SK-N-SH treated with all-trans-retinoic acid at 6 μM for 48 hours (cell line): Measurements from ENCODE around the gene CFAP91.

Experiments used
- ATAC-seq: fragments of 200-7000 bp; cut with Tn5 transposase; 3 replicates; pipeline ENCODE4 v1.9.1; 2020; ENCODE audit warnings: mild to moderate bottlenecking, moderate library complexity
- ARNTL ChIP-seq: fragments of 450-650 bp; formaldehyde crosslinking; IDR thresholded peaks from 2 replicates; pipeline ENCODE4 v1.5.0; 2020; ENCODE audit warnings: low read depth, mild to moderate bottlenecking, moderate library complexity, borderline replicate concordance
- BACH2 ChIP-seq: fragments of 250-450 bp; sonication (Bioruptor Pico); IDR thresholded peaks from 2 replicates; pipeline ENCODE4 v1.9.0; 2021; ENCODE audit warnings: mild to moderate bottlenecking, borderline replicate concordance
- CSDC2 ChIP-seq: fragments of 250-450 bp; sonication (Bioruptor Pico); IDR thresholded peaks from 2 replicates; pipeline ENCODE4 v1.5.0; 2020; ENCODE audit warnings: mild to moderate bottlenecking, moderate library complexity
- ESRRG ChIP-seq: fragments of 250-450 bp; sonication (Bioruptor Pico); IDR thresholded peaks from 2 replicates; pipeline ENCODE4 v1.6.1; 2021; ENCODE audit warnings: mild to moderate bottlenecking
- GLIS3 ChIP-seq: fragments of 250-450 bp; sonication (Bioruptor Pico); IDR thresholded peaks from 2 replicates; pipeline ENCODE4 v1.5.0; 2020; ENCODE audit warnings: mild to moderate bottlenecking, moderate library complexity
- ISL1 ChIP-seq: fragments of 250-450 bp; sonication (Bioruptor Pico); IDR thresholded peaks from 2 replicates; pipeline ENCODE4 v2.1.2; 2022; ENCODE audit warnings: mild to moderate bottlenecking, moderate library complexity
- OSR1 ChIP-seq: fragments of 250-450 bp; sonication (Bioruptor Pico); IDR thresholded peaks from 2 replicates; pipeline ENCODE4 v1.8.0; 2022; ENCODE audit warnings: moderate library complexity, mild to moderate bottlenecking, inconsistent platforms
- PPARA ChIP-seq: fragments of 250-450 bp; sonication (Bioruptor Pico); IDR thresholded peaks from 2 replicates; pipeline ENCODE4 v1.5.0; 2020; ENCODE audit warnings: mild to moderate bottlenecking, borderline replicate concordance
- RARB ChIP-seq: fragments of 250-450 bp; sonication (Bioruptor Pico); IDR thresholded peaks from 2 replicates; pipeline ENCODE4 v1.8.0; 2021; ENCODE audit warnings: mild to moderate bottlenecking, moderate library complexity
- SNAI2 ChIP-seq: fragments of 250-450 bp; sonication (Bioruptor Pico); IDR thresholded peaks from 2 replicates; pipeline ENCODE4 v1.5.0; 2020; ENCODE audit warnings: mild to moderate bottlenecking, moderate library complexity
- TOX ChIP-seq: fragments of 250-450 bp; sonication (Bioruptor Pico); IDR thresholded peaks from 2 replicates; pipeline ENCODE4 v1.8.0; 2021; ENCODE audit warnings: mild to moderate bottlenecking, moderate library complexity, borderline replicate concordance
- ZC3H10 ChIP-seq: fragments of 250-450 bp; sonication (Bioruptor Pico); IDR thresholded peaks from 2 replicates; pipeline ENCODE4 v1.5.1; 2021; ENCODE audit warnings: mild to moderate bottlenecking, moderate library complexity
- ZFP3 ChIP-seq: fragments of 250-450 bp; sonication (Bioruptor Pico); IDR thresholded peaks from 2 replicates; pipeline ENCODE4 v1.5.0; 2020; ENCODE audit warnings: mild to moderate bottlenecking, moderate library complexity
- ZFP30 ChIP-seq: fragments of 450-650 bp; formaldehyde crosslinking; IDR thresholded peaks from 2 replicates; pipeline ENCODE4 v1.5.0; 2022; ENCODE audit warnings: mild to moderate bottlenecking, moderate library complexity
- ZNF565 ChIP-seq: fragments of 450-650 bp; formaldehyde crosslinking; conservative IDR thresholded peaks from 2 replicates; pipeline ENCODE4 v1.5.0; 2020; ENCODE audit warnings: low read depth, mild to moderate bottlenecking, moderate library complexity
- ZNF70 ChIP-seq: fragments of 450-650 bp; formaldehyde crosslinking; IDR thresholded peaks from 2 replicates; pipeline ENCODE4 v1.5.0; 2020; ENCODE audit warnings: mild to moderate bottlenecking, moderate library complexity
- ZNF8 ChIP-seq: fragments of 450-650 bp; formaldehyde crosslinking; IDR thresholded peaks from 2 replicates; pipeline ENCODE4 v1.5.0; 2020; ENCODE audit warnings: mild to moderate bottlenecking, moderate library complexity
- TF ChIP-seq, protein P1 (sequence below): fragments of 250-450 bp; sonication (Bioruptor Pico); IDR thresholded peaks from 2 replicates; pipeline ENCODE4 v1.5.0; 2020; ENCODE audit warnings: mild to moderate bottlenecking, moderate library complexity
- TF ChIP-seq, protein P2 (sequence below): fragments of 250-450 bp; sonication (Bioruptor Pico); IDR thresholded peaks from 2 replicates; pipeline ENCODE4 v1.5.1; 2021; ENCODE audit warnings: mild to moderate bottlenecking, moderate library complexity
- TF ChIP-seq, protein P3 (sequence below): fragments of 250-450 bp; sonication (Bioruptor Pico); IDR thresholded peaks from 2 replicates; pipeline ENCODE4 v1.8.0; 2021; ENCODE audit warnings: low read depth, mild to moderate bottlenecking, moderate library complexity, borderline replicate concordance

CFAP91 gene

DNA sequence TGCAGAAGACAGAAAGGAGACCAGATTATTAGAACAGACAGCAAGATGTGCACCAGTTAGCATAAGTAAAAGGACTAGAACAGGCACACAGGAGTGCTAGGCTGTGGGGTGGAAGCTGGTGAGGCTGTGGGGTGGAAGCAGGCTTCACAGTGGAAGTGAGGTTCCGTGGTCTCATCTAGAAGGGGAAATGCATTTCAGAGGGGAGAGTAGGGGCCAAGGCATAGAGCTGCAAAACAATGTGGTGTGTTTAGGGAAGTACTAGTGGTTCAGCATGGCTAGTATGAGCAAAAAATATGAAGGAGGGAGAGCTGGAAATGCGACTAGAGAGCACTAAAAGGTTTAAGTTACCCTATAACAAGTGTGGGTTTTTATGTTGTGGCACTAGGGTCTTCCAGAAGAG lies 48.9 kb upstream of the CFAP91 start (continued):
- TF ChIP-seq CSDC2 (CRISPR knock-in tag) = no peak

- peak; percentile 5; the same call in 1 of the 3 replicates for ATAC-seq
- TF ChIP-seq, protein P1, sequence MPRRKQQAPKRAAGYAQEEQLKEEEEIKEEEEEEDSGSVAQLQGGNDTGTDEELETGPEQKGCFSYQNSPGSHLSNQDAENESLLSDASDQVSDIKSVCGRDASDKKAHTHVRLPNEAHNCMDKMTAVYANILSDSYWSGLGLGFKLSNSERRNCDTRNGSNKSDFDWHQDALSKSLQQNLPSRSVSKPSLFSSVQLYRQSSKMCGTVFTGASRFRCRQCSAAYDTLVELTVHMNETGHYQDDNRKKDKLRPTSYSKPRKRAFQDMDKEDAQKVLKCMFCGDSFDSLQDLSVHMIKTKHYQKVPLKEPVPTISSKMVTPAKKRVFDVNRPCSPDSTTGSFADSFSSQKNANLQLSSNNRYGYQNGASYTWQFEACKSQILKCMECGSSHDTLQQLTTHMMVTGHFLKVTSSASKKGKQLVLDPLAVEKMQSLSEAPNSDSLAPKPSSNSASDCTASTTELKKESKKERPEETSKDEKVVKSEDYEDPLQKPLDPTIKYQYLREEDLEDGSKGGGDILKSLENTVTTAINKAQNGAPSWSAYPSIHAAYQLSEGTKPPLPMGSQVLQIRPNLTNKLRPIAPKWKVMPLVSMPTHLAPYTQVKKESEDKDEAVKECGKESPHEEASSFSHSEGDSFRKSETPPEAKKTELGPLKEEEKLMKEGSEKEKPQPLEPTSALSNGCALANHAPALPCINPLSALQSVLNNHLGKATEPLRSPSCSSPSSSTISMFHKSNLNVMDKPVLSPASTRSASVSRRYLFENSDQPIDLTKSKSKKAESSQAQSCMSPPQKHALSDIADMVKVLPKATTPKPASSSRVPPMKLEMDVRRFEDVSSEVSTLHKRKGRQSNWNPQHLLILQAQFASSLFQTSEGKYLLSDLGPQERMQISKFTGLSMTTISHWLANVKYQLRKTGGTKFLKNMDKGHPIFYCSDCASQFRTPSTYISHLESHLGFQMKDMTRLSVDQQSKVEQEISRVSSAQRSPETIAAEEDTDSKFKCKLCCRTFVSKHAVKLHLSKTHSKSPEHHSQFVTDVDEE = no peak
- TF ChIP-seq SNAI2 (CRISPR knock-in tag) (no peak), ESRRG (CRISPR knock-in tag) (0 out of 2 replicates have a peak, but pooled peaks have one; percentile 18), PPARA (no peak), ZFP30 (CRISPR knock-in tag) (no peak), ZFP3 (CRISPR knock-in tag) (0 out of 2 replicates have a peak, but pooled peaks have one; percentile 35)
- TF ChIP-seq, protein P2, sequence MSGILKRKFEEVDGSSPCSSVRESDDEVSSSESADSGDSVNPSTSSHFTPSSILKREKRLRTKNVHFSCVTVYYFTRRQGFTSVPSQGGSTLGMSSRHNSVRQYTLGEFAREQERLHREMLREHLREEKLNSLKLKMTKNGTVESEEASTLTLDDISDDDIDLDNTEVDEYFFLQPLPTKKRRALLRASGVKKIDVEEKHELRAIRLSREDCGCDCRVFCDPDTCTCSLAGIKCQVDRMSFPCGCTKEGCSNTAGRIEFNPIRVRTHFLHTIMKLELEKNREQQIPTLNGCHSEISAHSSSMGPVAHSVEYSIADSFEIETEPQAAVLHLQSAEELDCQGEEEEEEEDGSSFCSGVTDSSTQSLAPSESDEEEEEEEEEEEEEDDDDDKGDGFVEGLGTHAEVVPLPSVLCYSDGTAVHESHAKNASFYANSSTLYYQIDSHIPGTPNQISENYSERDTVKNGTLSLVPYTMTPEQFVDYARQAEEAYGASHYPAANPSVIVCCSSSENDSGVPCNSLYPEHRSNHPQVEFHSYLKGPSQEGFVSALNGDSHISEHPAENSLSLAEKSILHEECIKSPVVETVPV (CRISPR knock-in tag) = no peak
- TF ChIP-seq, protein P3, sequence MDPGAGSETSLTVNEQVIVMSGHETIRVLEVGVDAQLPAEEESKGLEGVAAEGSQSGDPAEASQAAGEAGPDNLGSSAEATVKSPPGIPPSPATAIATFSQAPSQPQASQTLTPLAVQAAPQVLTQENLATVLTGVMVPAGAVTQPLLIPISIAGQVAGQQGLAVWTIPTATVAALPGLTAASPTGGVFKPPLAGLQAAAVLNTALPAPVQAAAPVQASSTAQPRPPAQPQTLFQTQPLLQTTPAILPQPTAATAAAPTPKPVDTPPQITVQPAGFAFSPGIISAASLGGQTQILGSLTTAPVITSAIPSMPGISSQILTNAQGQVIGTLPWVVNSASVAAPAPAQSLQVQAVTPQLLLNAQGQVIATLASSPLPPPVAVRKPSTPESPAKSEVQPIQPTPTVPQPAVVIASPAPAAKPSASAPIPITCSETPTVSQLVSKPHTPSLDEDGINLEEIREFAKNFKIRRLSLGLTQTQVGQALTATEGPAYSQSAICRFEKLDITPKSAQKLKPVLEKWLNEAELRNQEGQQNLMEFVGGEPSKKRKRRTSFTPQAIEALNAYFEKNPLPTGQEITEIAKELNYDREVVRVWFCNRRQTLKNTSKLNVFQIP (CRISPR knock-in tag) = no peak
Observed at GRCh38 chr3:119657887-119658702, 44.7 kb upstream of the CFAP91 start.

- no peak for ATAC-seq
- TF ChIP-seq ZC3H10 (CRISPR knock-in tag) (no peak), ZNF565 (CRISPR knock-in tag) (no peak), SNAI2 (CRISPR knock-in tag) (no peak), ARNTL (no peak), ESRRG (CRISPR knock-in tag) (no peak), RARB (CRISPR knock-in tag) (no peak), ZFP30 (CRISPR knock-in tag) (no peak), CSDC2 (CRISPR knock-in tag) (no peak), OSR1 (CRISPR knock-in tag) (no peak)
- TF ChIP-seq, protein P1 = no peak
- TF ChIP-seq, protein P2 (CRISPR knock-in tag) = no peak
Observed at GRCh38 chr3:119658994-119659393, 43.8 kb upstream of the CFAP91 start.

- no peak for ATAC-seq
- no peak for TF ChIP-seq ZFP30 (CRISPR knock-in tag)
- no peak for TF ChIP-seq PPARA
- no peak for TF ChIP-seq ZNF565 (CRISPR knock-in tag)
- no peak for TF ChIP-seq BACH2 (CRISPR knock-in tag)
- TF ChIP-seq ISL1 = no peak
- TF ChIP-seq ZNF8 (CRISPR knock-in tag) = no peak
- no peak for TF ChIP-seq ZC3H10 (CRISPR knock-in tag)
- TF ChIP-seq, protein P3 (CRISPR knock-in tag) = no peak
- no peak for TF ChIP-seq TOX (CRISPR knock-in tag)
- TF ChIP-seq ZNF70 (CRISPR knock-in tag) = no peak
- no peak for TF ChIP-seq GLIS3 (CRISPR knock-in tag)
Observed at GRCh38 chr3:119659606-119660291, 43.1 kb upstream of the CFAP91 start.
